Suppressor macrophage treated with lipopolysaccharide for 4 hours (primary cell): ENCODE data around the gene NAA60.
"Not testable (repeated sequence)": the region's sequence is repeated elsewhere in the genome, so short reads cannot be mapped to it uniquely, and the experiment has no call there.

Experiments
- DNase-seq: peaks from one replicate; pipeline ENCODE4 v3.0.0-alpha.2; 2020

NAA60 gene

GRCh38 chr16:3484318-3485096 is 41.0 kb downstream of the NAA60 start:
- DNase-seq: no peak

GRCh38 chr16:3485097-3485745 is 41.7 kb downstream of the NAA60 start:
- DNase-seq: no peak

GRCh38 chr16:3485821-3486505 is 42.5 kb downstream of the NAA60 start:
- no peak for DNase-seq

- no peak for DNase-seq
Measured at GRCh38 chr16:3486506-3487215, 43.2 kb downstream of the NAA60 start.

DNA sequence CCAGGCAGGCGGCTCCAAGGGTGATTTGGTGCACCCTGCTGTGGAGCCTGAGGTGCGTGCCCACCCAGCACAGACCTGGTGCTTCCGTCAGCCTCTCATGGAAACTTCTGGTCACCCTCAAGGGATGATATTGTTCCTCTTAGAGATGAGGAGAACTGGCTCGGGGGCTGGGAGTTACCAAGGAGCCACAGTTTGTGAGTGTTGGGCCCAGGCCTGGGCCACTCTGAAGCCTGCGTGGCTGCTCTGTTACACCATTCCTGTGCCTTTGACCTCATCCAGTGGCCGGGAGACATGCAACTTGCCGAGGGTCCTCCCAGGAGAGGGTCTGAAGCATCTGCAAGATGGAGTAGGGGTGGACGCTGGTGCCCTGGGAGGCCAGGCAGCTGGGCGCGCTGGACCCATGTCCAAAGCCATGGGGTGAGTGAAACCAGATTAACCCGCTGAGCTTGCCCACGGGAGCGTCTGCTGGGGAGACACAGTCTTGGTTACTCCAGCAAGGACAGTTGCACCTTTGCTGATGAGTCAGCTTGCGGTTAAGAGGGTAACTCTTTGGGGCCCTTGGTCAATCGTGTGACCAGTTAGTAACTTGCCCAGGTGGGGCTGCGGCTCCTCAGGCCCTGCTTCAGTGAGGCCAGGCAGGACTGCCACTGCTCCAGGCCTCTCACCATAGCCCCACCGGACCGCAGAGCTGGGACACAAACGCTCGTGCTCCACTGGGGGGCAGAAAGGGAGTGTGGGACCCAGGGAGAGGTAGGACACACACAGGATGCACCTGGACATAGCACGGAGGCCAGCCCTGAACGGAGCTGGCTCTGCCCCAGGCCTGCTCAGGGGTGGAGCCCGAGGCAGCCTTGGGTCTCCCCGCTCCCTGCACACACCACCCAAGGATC is 44.3 kb downstream of the NAA60 start:
- no peak for DNase-seq

GRCh38 chr16:3488801-3489200 is 45.3 kb downstream of the NAA60 start:
- no peak for DNase-seq

DNA sequence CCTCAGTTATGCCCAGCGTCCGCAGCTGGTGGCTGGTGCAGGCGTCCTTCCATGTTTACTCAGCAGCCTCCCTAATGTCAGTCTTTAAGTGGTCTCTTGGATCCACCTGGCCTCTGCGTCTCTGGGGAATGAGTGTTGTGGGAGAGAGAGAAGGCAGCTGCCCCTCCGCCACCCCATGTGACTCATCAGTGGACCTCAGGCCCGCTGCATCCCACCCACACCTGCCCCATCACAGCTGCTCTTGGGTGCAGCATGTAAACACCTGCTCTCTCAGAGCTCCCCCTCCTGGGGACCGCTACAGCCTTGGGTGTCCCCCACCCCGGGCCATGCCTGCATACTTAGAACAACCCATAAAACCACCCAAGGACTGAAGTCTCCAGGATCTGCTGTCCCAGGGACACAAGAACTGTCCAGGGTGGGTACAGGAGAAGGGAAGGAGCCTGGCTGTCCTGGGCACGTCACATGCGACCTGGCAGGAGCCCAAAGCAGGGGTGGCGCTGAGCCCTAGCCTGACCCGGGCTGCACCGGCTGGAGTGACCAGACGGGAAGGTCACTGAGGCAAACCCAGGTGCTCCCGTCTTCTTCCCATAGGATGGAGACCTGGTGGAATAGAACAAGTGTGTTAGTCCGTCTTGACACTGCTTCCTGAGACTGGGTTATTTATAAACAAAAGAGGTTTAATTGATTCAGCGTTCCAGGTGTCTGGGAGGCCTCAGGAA is 47.6 kb downstream of the NAA60 start:
- DNase-seq: no peak

- DNase-seq: no peak
Measured at GRCh38 chr16:3492356-3492755, 48.9 kb downstream of the NAA60 start.

DNA sequence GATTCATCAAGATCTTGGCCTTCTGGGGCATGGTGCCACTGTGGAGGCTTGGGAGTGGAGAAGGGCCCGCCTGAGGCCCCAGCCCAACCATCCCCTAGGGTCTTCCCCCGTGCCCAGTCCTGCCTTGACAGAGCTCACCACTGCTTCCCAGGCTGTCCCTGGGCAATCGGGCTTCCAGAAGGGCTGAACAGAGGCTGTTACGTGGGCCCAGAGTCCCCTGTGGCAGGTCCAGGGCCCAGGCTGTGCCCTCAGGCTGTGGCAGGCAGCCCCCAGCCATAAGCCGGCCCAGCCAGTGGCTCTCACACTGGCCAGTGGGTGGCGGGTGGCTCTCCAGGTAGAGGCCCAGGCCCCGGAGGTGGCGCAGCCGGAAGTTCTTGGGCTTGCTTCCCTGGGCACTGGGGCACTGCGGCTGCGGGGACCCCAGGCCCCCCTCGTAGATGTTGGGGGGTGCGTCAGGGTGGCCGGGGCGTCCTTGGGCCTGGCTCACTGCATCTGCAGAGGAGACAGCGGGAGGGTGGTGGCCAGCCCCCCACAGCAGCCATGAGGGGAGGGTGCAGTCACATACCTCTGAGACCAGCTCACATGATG is 51.0 kb downstream of the NAA60 start:
- DNase-seq: no peak

- DNase-seq: no peak
Measured at GRCh38 chr16:3495176-3495575, 51.7 kb downstream of the NAA60 start, which contains the start of gene C16orf90. C16orf90 (minus strand) TSS chr16:3495489; CDS start chr16:3495421, 68 bp downstream.

DNA sequence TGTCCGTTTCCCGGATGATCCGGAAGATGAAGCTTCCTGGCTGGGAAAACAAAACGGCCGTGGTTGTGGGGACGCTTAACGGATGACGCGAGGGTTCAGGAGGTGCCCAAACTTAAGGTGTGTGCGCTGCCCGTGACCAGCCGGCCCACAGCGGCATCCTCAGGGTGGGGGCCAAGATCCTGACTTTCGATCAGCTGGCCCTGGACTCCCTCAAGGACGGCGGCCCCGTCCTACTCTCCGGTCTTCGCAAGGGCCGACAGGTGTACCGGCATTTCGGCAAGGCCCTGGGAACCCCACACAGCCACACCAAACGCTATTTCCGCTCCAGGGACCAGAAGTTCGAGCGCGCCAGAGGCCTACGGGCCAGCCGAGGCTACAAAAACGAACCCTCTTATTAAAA is 52.9 kb downstream of the NAA60 start:
- no peak for DNase-seq

DNA sequence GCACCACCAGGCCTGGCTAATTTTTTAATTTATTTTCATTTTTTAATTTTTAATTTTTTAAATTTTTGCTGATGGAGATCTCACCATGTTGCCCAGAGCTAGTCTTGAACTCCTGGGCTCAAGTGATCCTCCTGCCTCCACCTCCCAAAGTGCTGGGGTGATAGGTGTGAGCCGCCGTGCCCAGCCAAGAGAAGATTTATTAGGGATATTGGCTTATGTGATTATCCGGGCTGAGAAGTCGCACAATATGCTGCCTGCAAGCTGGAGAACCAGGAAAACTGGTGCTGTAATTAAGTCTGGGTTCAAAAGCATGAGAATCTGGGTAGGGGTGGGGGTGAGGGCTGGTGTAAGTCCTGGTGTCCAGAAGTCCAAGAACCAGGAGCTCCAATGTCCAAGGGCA is 54.3 kb downstream of the NAA60 start:
- DNase-seq: no peak

- no peak for DNase-seq
Measured at GRCh38 chr16:3498988-3499387, 55.5 kb downstream of the NAA60 start.

GRCh38 chr16:3501412-3501761 is 57.9 kb downstream of the NAA60 start:
- not testable (repeated sequence) for DNase-seq

DNA sequence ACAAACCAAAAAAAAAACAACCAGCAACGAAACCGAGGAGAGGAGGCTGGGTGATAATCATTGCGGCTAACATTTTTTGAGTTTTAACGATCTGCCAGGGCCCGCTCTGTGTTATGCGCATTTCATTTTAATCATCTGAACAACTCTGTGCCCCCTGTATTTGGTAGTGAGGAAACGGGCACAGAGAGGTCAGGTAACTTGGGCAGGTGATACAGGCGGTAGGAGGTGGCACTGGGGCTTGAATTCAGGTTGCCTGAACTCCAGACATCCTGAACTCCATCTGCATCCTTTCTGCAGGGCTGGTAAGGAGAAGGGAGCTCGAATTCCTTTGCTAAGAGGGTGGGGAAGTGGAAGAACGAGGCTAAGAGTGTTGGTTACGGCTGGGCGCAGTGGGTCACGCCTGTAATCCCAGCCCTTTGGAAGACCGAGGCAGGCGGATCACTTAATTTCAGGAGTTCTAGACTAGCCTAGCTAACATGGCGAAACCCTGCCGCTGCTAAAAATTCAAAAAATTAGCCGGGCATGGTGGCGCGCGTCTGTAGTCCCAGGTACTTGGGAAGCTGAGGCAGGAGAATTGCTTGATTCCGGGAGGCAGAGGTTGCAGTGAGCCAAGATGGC is 58.4 kb downstream of the NAA60 start:
- no peak for DNase-seq

DNA sequence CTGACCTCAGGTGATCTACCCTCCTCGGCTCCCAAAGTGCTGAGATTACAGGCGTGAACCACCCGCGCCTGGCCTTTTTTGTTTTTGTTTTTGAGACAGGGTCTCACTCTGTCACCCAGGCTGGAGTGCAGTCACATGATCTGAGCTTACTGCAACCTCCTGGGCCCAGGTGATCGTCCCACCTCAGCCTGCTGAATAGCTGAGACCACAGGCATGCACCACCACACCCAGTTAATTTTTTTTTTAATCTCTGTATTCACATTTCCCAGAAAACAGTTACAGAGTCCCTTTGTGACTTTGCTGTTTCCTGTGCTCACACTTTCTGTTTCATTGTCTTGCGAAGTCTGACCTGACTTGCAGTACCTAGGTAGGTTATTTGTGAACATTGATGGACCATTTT is 60.0 kb downstream of the NAA60 start:
- DNase-seq: no peak

DNA sequence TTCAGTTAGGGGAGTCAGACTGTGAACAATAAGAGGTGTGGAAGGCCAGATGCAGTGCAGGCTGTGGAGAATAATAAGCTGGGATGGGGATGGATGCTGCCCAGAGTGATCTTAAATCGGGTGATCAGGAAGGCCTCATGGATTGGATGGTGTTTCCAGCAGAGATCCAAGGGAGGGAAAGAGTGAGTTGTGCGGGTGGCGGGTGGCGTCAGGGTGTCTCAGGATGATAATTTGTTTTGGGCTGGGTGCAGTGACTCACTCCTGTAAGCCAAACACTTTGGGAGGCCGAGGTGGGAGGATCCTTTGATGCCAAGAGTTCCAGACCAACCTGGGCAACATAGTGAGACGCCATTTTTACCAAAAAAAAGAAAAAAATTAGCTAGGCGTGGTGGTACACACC is 65.3 kb downstream of the NAA60 start:
- no peak for DNase-seq

DNA sequence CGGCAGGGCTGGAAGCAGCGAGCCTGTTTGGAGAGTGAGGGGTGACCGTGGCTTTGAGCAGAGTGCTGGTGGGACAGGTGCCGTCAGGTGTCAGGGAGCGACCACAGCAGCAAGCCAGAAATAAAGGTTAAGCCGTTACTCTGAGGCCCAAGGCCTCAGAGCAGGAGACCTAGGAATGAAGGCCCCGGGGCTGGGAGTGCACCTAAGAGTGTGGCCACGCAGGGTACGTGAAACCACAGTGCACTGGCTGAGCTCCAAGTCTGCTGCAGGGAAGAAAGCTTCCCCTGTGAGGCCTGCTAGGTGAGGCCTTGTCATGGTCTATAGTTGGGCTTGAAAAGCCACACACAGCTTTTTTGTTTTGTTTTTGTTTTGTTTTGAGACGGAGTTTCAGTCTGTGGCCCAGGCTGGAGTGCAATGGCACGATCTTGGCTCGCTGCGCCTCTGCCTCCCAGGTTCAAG is 66.0 kb downstream of the NAA60 start:
- no peak for DNase-seq

DNA sequence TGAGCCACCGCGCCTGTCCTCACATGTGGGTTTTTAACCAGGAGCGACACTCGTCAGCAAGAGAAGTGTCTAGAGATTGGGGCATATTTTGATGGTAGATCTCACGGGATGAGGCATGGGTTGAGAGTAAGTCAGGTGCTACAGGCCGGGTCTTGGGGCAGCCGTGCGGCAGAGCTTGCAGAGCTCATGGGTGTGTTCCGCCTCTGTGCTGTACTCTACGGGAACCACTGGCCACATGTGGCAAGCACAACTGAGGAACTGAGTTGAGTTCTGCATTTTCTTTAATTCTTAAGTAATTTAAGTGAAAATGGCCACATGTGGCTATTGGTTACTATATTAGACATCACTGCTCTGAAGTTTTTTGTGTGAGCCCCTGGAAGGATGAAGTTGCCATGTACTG is 66.9 kb downstream of the NAA60 start:
- DNase-seq: no peak

DNA sequence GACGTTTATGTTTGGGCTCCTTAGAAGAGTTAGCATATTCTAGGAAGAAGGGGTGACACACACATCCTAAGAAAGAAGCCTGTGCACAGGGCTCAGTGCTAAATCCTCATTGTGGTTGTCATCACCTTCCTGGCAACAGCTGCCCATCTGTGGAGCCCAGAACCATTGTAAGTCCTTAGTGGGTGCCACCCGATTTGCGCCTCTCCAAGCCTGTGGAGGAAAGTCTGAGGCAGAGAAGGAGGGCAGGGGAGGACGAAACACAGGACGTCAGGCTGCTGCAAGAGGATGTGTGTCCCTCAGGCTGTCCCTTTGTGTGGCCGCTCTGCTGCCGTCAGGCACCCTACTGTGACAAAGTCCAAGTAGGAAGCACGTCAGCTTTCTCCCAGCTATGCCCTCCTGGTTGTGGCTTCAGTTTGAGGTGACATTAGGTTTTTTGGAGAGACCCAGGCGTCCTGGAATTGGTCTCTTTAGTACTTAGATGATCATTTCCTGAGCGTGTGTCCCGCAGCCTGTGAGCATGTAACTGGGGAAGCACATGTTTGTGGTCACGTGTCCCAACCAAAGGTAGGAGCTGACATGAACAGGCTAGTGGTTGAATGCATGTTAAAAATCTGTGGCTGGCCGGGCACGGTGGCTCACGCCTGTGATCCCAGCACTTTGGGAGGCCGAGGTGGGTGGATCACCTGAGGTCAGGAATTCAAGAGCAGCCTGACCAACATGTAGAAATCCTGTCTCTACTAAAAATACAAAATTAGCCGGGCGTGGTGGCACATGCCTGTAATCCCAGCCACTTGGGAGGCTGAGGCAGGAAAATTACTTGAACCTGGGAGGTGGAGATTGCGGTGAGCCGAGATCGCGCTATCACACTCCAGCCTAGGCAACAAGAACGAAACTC is 68.1 kb downstream of the NAA60 start:
- no peak for DNase-seq
